ENCODE results near the gene P2RX5.

Gene P2RX5

GRCh38 chr17:3630781-3631180, 65.2 kb downstream of the P2RX5 start:
- no CpG with 5 or more reads among the region's 10 CpGs for WGBS (ENCODE audit: extremely low coverage, insufficient coverage, low lambda C conversion rate)
- no peak overlapping the region for H3K18ac ChIP-seq (ENCODE audit: low read length)
- no peak overlapping the region for H4K5ac ChIP-seq (ENCODE audit: low read length)
- DNase-seq = no peak
- peaks cover 2% of the 10 kb centered on the region for H3K79me2 ChIP-seq (ENCODE audit: control insufficient read depth, insufficient read depth, low read length)
- H3K27me3 ChIP-seq (ENCODE audit: insufficient read depth, low read length, poor library complexity) = no peaks in the 10 kb centered on the region
- no peak overlapping the region for H3K4me2 ChIP-seq (ENCODE audit: low read length)
- no peak overlapping the region for H4K8ac ChIP-seq (ENCODE audit: low read depth, low read length)
- H3K27ac ChIP-seq (ENCODE audit: low read depth, low read length) = no peak overlapping the region
- H3K56ac ChIP-seq (ENCODE audit: low read length) = no peak overlapping the region
- peaks cover 4% of the 10 kb centered on the region for H3K79me1 ChIP-seq (ENCODE audit: low read length)
- H3K9ac ChIP-seq (ENCODE audit: low read length) = no peak overlapping the region
- H3K36me3 ChIP-seq (ENCODE audit: control insufficient read depth, insufficient read depth, low read length) = no peaks in the 10 kb centered on the region
- no peak overlapping the region for H3K23ac ChIP-seq (ENCODE audit: low read length)
- H2BK15ac ChIP-seq (replicated peaks; ENCODE audit: low read depth) = no peak overlapping the region
- no peak overlapping the region for H3K4me3 ChIP-seq (ENCODE audit: low read length)
- no peak overlapping the region for H2BK120ac ChIP-seq (ENCODE audit: low read depth, low read length)
- H2AK5ac ChIP-seq (ENCODE audit: low read length) = no peak overlapping the region
- H3K4ac ChIP-seq (ENCODE audit: low read depth, low read length) = no peak overlapping the region
- no peaks in the 10 kb centered on the region for H3K4me1 ChIP-seq (ENCODE audit: control insufficient read depth, low read depth, low read length)
- no peak overlapping the region for H2BK5ac ChIP-seq (ENCODE audit: low read length)

- Histone ChIP-seq H4K5ac (ENCODE audit: low read length) (no peak overlapping the region), H3K4me3 (ENCODE audit: low read length) (no peak overlapping the region), H3K27ac (ENCODE audit: low read depth, low read length) (no peak overlapping the region), H3K18ac (ENCODE audit: low read length) (no peak overlapping the region), H2BK15ac (replicated peaks; ENCODE audit: low read depth) (no peak overlapping the region), H4K8ac (ENCODE audit: low read depth, low read length) (no peak overlapping the region), H3K79me2 (ENCODE audit: control insufficient read depth, insufficient read depth, low read length) (peaks cover 2% of the 10 kb centered on the region), H3K27me3 (ENCODE audit: insufficient read depth, low read length, poor library complexity) (no peaks in the 10 kb centered on the region), H2AK5ac (ENCODE audit: low read length) (no peak overlapping the region), H3K36me3 (ENCODE audit: control insufficient read depth, insufficient read depth, low read length) (peaks cover 2% of the 10 kb centered on the region), H2BK5ac (ENCODE audit: low read length) (no peak overlapping the region), H3K9ac (ENCODE audit: low read length) (no peak overlapping the region), H3K79me1 (ENCODE audit: low read length) (peaks cover 1% of the 10 kb centered on the region), H3K56ac (ENCODE audit: low read length) (no peak overlapping the region), H3K4me1 (ENCODE audit: control insufficient read depth, low read depth, low read length) (no peaks in the 10 kb centered on the region), H3K4ac (ENCODE audit: low read depth, low read length) (no peak overlapping the region), H3K4me2 (ENCODE audit: low read length) (no peak overlapping the region), H3K23ac (ENCODE audit: low read length) (no peak overlapping the region), H2BK120ac (ENCODE audit: low read depth, low read length) (no peak overlapping the region)
- no CpG with 5 or more reads among the region's 11 CpGs for WGBS (ENCODE audit: extremely low coverage, insufficient coverage, low lambda C conversion rate)
- no peak for DNase-seq
Observed at GRCh38 chr17:3627769-3628167, 68.2 kb downstream of the P2RX5 start.

GRCh38 chr17:3626831-3627768, 68.9 kb downstream of the P2RX5 start:
- Histone ChIP-seq H4K8ac (ENCODE audit: low read depth, low read length) (no peak overlapping the region), H3K56ac (ENCODE audit: low read length) (no peak overlapping the region), H4K5ac (ENCODE audit: low read length) (no peak overlapping the region), H3K36me3 (ENCODE audit: control insufficient read depth, insufficient read depth, low read length) (peaks cover 2% of the 10 kb centered on the region), H3K9ac (ENCODE audit: low read length) (no peak overlapping the region), H3K79me2 (ENCODE audit: control insufficient read depth, insufficient read depth, low read length) (no peaks in the 10 kb centered on the region), H2AK5ac (ENCODE audit: low read length) (no peak overlapping the region), H3K4ac (ENCODE audit: low read depth, low read length) (no peak overlapping the region), H3K23ac (ENCODE audit: low read length) (no peak overlapping the region), H3K27me3 (ENCODE audit: insufficient read depth, low read length, poor library complexity) (no peaks in the 10 kb centered on the region), H3K4me1 (ENCODE audit: control insufficient read depth, low read depth, low read length) (no peaks in the 10 kb centered on the region), H2BK15ac (replicated peaks; ENCODE audit: low read depth) (no peak overlapping the region), H2BK5ac (ENCODE audit: low read length) (no peak overlapping the region), H3K79me1 (ENCODE audit: low read length) (no peaks in the 10 kb centered on the region), H3K4me3 (ENCODE audit: low read length) (no peak overlapping the region), H3K18ac (ENCODE audit: low read length) (no peak overlapping the region), H3K4me2 (ENCODE audit: low read length) (no peak overlapping the region), H2BK120ac (ENCODE audit: low read depth, low read length) (no peak overlapping the region), H3K27ac (ENCODE audit: low read depth, low read length) (no peak overlapping the region)
- no CpG with 5 or more reads among the region's 16 CpGs for WGBS (ENCODE audit: extremely low coverage, insufficient coverage, low lambda C conversion rate)
- DNase-seq = no peak
